ENCODE data around the gene ARSG. TPM values are rescaled to one million over a fixed set of nuclear protein-coding genes. Genes with fewer than 3 reads are reported as not detected.
"Not testable (repeated sequence)": the region's sequence is repeated elsewhere in the genome, so short reads cannot be mapped to it uniquely, and the experiment has no call there.

ARSG gene
- total RNA-seq, 1 donor from 2014 or later: 8.7 TPM

DNA sequence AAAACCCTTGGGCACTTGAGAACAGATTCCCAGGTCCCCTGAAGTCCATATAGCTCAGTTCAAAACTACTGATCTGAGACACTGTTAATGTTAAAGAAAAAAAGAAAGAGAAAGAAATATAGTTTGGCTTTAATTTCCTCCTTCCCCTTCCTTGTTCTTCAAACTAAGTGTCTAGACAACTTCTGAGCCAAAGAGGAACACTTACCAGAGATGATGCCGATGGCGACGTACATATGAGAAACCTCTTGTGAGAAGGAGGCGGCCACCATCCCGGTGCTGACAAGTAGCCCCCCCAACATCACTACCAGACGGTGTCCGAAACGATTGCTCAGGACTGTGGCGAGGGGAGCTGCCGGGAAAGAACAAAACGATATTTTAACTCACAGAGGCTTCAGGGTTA lies 17.6 kb upstream of the ARSG start:
- H3K9me3 Mint-ChIP-seq (ENCODE audit: unreplicated experiment): no peaks in the 10 kb centered on the region
- TF ChIP-seq, protein P1, sequence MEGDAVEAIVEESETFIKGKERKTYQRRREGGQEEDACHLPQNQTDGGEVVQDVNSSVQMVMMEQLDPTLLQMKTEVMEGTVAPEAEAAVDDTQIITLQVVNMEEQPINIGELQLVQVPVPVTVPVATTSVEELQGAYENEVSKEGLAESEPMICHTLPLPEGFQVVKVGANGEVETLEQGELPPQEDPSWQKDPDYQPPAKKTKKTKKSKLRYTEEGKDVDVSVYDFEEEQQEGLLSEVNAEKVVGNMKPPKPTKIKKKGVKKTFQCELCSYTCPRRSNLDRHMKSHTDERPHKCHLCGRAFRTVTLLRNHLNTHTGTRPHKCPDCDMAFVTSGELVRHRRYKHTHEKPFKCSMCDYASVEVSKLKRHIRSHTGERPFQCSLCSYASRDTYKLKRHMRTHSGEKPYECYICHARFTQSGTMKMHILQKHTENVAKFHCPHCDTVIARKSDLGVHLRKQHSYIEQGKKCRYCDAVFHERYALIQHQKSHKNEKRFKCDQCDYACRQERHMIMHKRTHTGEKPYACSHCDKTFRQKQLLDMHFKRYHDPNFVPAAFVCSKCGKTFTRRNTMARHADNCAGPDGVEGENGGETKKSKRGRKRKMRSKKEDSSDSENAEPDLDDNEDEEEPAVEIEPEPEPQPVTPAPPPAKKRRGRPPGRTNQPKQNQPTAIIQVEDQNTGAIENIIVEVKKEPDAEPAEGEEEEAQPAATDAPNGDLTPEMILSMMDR (IDR thresholded peaks at IDR 0.05): no peak
- no peaks in the 10 kb centered on the region for H3K4me1 Mint-ChIP-seq (ENCODE audit: unreplicated experiment)
- DNase-seq (ENCODE audit: extremely low spot score, unreplicated experiment): no peak
- H3K4me3 Mint-ChIP-seq (ENCODE audit: unreplicated experiment): no peak overlapping the region
- H3K27me3 Mint-ChIP-seq (ENCODE audit: unreplicated experiment): no peaks in the 10 kb centered on the region
- H3K36me3 Mint-ChIP-seq (ENCODE audit: unreplicated experiment): peaks cover 3% of the 10 kb centered on the region
- H3K27ac Mint-ChIP-seq (ENCODE audit: unreplicated experiment): no peak overlapping the region

GRCh38 chr17:68276339-68276738 lies 15.0 kb upstream of the ARSG start:
- not testable (repeated sequence) for H3K36me3 Mint-ChIP-seq (ENCODE audit: unreplicated experiment); H3K4me3 Mint-ChIP-seq (ENCODE audit: unreplicated experiment); DNase-seq (ENCODE audit: extremely low spot score, unreplicated experiment); H3K27ac Mint-ChIP-seq (ENCODE audit: unreplicated experiment); H3K27me3 Mint-ChIP-seq (ENCODE audit: unreplicated experiment); H3K4me1 Mint-ChIP-seq (ENCODE audit: unreplicated experiment); H3K9me3 Mint-ChIP-seq (ENCODE audit: unreplicated experiment)

- peaks cover 6% of the 10 kb centered on the region for H3K9me3 Mint-ChIP-seq (ENCODE audit: unreplicated experiment)
- TF ChIP-seq, protein P1 (IDR thresholded peaks at IDR 0.05): no peak
- H3K4me1 Mint-ChIP-seq (ENCODE audit: unreplicated experiment): no peaks in the 10 kb centered on the region
- H3K36me3 Mint-ChIP-seq (ENCODE audit: unreplicated experiment): no peaks in the 10 kb centered on the region
- H3K4me3 Mint-ChIP-seq (ENCODE audit: unreplicated experiment): no peak overlapping the region
- H3K27me3 Mint-ChIP-seq (ENCODE audit: unreplicated experiment): no peaks in the 10 kb centered on the region
- DNase-seq (ENCODE audit: extremely low spot score, unreplicated experiment): no peak
- no peak overlapping the region for H3K27ac Mint-ChIP-seq (ENCODE audit: unreplicated experiment)
Observed at GRCh38 chr17:68277807-68278206, 13.5 kb upstream of the ARSG start.

DNA sequence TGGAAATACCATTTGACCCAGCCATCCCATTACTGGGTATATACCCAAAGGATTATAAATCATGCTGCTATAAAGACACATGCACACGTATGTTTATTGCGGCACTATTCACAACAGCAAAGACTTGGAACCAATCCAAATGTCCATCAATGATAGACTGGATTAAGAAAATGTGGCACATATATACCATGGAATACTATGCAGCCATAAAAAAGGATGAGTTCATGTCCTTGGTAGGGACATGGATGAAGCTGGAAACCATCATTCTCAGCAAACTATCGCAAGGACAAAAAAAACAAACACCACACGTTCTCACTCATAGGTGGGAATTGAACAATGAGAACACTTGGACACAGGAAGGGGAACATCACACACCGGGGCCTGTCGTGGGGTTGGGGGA lies 9.3 kb upstream of the ARSG start:
- H3K9me3 Mint-ChIP-seq (ENCODE audit: unreplicated experiment); H3K27me3 Mint-ChIP-seq (ENCODE audit: unreplicated experiment); DNase-seq (ENCODE audit: extremely low spot score, unreplicated experiment); H3K4me3 Mint-ChIP-seq (ENCODE audit: unreplicated experiment); H3K27ac Mint-ChIP-seq (ENCODE audit: unreplicated experiment); H3K4me1 Mint-ChIP-seq (ENCODE audit: unreplicated experiment); H3K36me3 Mint-ChIP-seq (ENCODE audit: unreplicated experiment): not testable (repeated sequence)

DNA sequence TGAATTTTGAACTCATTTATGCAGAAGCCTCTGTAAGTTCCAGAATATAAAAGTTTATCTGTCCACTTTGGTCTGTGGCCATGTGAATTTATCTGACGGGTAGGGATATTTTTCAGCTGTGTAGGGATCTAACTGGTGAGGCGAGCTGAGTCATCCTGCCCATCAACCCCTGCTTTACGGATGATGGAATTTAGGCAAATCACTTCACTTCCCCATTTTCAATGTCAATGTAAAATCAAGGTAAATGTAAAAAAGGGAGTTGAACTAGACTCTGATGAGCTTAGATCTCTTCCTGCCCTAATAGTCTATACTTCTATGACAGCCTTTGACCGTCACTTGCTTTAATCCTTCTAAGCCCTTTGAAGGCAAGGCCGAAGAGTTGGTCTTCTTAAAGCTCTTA lies 2.9 kb upstream of the ARSG start:
- Mint-ChIP-seq H3K9me3 (ENCODE audit: unreplicated experiment) (no peaks in the 10 kb centered on the region), H3K27me3 (ENCODE audit: unreplicated experiment) (peaks cover 19% of the 10 kb centered on the region), H3K36me3 (ENCODE audit: unreplicated experiment) (peaks cover 2% of the 10 kb centered on the region), H3K4me3 (ENCODE audit: unreplicated experiment) (no peak overlapping the region), H3K27ac (ENCODE audit: unreplicated experiment) (no peak overlapping the region), H3K4me1 (ENCODE audit: unreplicated experiment) (peaks cover 13% of the 10 kb centered on the region)
- no peak for DNase-seq (ENCODE audit: extremely low spot score, unreplicated experiment)
- TF ChIP-seq, protein P1 (IDR thresholded peaks at IDR 0.05): no peak

- Mint-ChIP-seq H3K27me3 (ENCODE audit: unreplicated experiment) (peaks cover 19% of the 10 kb centered on the region), H3K9me3 (ENCODE audit: unreplicated experiment) (no peaks in the 10 kb centered on the region), H3K27ac (ENCODE audit: unreplicated experiment) (no peak overlapping the region), H3K36me3 (ENCODE audit: unreplicated experiment) (peaks cover 2% of the 10 kb centered on the region), H3K4me1 (ENCODE audit: unreplicated experiment) (peaks cover 13% of the 10 kb centered on the region), H3K4me3 (ENCODE audit: unreplicated experiment) (no peak overlapping the region)
- DNase-seq (ENCODE audit: extremely low spot score, unreplicated experiment): no peak
- TF ChIP-seq, protein P1 (IDR thresholded peaks at IDR 0.05): no peak
Observed at GRCh38 chr17:68288804-68289203, 2.5 kb upstream of the ARSG start.
